Pancreas (tissue), 10 donors: ENCODE data around the gene BTLA. TPM values are rescaled to one million over a fixed set of nuclear protein-coding genes. Genes with fewer than 3 reads are reported as not detected.
"Not testable (repeated sequence)": the region's sequence is repeated elsewhere in the genome, so short reads cannot be mapped to it uniquely, and the experiment has no call there.

ENCODE experiments used
- ATAC-seq, 4 donors: fragments of 200-7000 bp; cut with Tn5 transposase; one replicate each; pipeline versions ENCODE4 v1.8.0 to v1.9.1; 2020; ENCODE audit warnings: mild to moderate bottlenecking in 4 of 4, moderate library complexity in 4 of 4
- DNase-seq, 6 donors: peaks; one replicate each; pipeline ENCODE4 v3.0.0-alpha.2; 2020
- FAIRE-seq: peaks from 2 replicates; lab custom pipeline; 2012; peaks lifted over from hg19 to GRCh38; lab: Jason Lieb, UNC
- H3K27ac ChIP-seq, 4 donors: fragments of 200-600 bp; sonication (generic); 1 replicate in 3 of 4; 2 replicates in 1 of 4; pipeline versions ENCODE4 v1.5.0 to v1.8.0; 2020
- H3K27me3 ChIP-seq, 4 donors: fragments of 200-600 bp; one replicate each; pipeline ENCODE4 v1.8.0; 2021
- H3K36me3 ChIP-seq, 3 donors: fragments of 200-600 bp; sonication (generic) in 1 of 3; one replicate each; pipeline versions ENCODE4 v1.5.0 to v1.8.0; 2020 to 2021
- H3K4me1 ChIP-seq, 3 donors: fragments of 200-600 bp; one replicate each; pipeline ENCODE4 v1.8.0; 2021
- H3K4me3 ChIP-seq, 4 donors: fragments of 200-600 bp; sonication (generic) in 2 of 4; one replicate each; pipeline versions ENCODE4 v1.5.0 to v1.8.0; 2020 to 2021
- H3K9me3 ChIP-seq, 4 donors: fragments of 200-600 bp; one replicate each; pipeline ENCODE4 v1.8.0; 2021
- WGBS, 2 donors: extraction: QIAGEN DNeasy Blood & Tissue Kit; methylation state at CpG; one replicate each; pipeline ENCODE4 v1.1.7; 2013; 5-methylcytosine and 5-hydroxymethylcytosine counted together
- intact Hi-C, 3 donors: fragments of 100-400 bp; cut with DNase I; formaldehyde crosslinking; loops; one replicate each; pipeline versions ENCODE4 v1.11.1 to v1.14.2; 2022
- polyA plus RNA-seq, 2 donors: library from polyadenylated mRNA; stranded (reverse); fragments of 200-250 nt; gene quantifications; one replicate each; pipeline ENCODE4 v1.2.3, GENCODE V29; 2013
- total RNA-seq, 6 donors: library from RNA; stranded (reverse); fragmentation: NEBNext Ultra II Directional in 4 of 6; extraction: Animal tissue kit (Norgen Biotek cat#: 25700) in 4 of 6; gene quantifications; one replicate each; pipeline versions ENCODE4 v1.2.1 to v1.2.4, GENCODE V29; 2021 to 2023
- TF ChIP-seq, protein P1 (sequence below), 4 donors: fragments of 200-600 bp; sonication (generic) in 3 of 4; IDR thresholded peaks; one replicate each; pipeline versions ENCODE4 v1.5.0 to v1.8.0; 2021; ENCODE audit warnings: antibody characterized with exemption in 4 of 4
- donor health status: healthy with polysubstance abuse.
- donor health status: DM: no; HTN: no; CAD: no; lungs with moderate emphysema.
- donor health status: DM: no; HTN: no; CAD: no.
- donor health status: control.
- donor health status: control.
- donor health status: Bipolar disorder and iron deficiency.
- donor health status: DM: yes; HTN: yes; CAD: no.
- donor health status: DM: no; HTN: no; CAD: no.
- donor health status: DM: no; HTN: no; CAD: no.
- donor health status: DM: yes; HTN: yes; CAD: no.

BTLA gene
- total and polyA plus RNA-seq, 8 donors, result 0.06 to 0.72 (median 0.20) TPM; not detected in 4

DNA sequence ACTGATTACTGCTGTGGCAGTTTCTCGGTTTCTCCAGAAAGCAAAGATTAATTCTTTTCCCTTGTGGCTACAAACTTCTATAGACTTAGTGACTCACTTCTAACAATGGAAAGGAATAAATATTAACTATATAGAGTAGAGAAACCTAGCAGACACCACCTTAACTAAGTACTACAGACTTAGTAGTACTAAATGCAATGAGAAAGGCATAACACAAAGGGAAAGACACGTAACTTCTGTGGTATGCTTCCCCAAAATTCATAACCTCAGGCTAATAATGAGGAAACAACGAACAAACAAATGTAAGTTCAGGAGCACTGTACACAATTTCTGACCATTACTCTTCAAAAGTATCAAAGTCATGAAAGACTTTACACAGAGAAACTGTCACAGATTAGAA is 31.3 kb upstream of the BTLA start:
- ATAC-seq, result no peak
- H3K4me1 ChIP-seq, result no peaks in the 10 kb centered on the region
- H3K27ac ChIP-seq, result no peak overlapping the region
- no peaks in the 10 kb centered on the region for H3K27me3 ChIP-seq
- H3K36me3 ChIP-seq, result peaks cover 0 to 29% (median 2%) of the 10 kb centered on the region in 3 donors
- 91% methylated on average over 3 of the region's 3 CpGs for WGBS, 2 donors
- TF ChIP-seq, protein P1, sequence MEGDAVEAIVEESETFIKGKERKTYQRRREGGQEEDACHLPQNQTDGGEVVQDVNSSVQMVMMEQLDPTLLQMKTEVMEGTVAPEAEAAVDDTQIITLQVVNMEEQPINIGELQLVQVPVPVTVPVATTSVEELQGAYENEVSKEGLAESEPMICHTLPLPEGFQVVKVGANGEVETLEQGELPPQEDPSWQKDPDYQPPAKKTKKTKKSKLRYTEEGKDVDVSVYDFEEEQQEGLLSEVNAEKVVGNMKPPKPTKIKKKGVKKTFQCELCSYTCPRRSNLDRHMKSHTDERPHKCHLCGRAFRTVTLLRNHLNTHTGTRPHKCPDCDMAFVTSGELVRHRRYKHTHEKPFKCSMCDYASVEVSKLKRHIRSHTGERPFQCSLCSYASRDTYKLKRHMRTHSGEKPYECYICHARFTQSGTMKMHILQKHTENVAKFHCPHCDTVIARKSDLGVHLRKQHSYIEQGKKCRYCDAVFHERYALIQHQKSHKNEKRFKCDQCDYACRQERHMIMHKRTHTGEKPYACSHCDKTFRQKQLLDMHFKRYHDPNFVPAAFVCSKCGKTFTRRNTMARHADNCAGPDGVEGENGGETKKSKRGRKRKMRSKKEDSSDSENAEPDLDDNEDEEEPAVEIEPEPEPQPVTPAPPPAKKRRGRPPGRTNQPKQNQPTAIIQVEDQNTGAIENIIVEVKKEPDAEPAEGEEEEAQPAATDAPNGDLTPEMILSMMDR (IDR thresholded peaks at IDR 0.05), result no peak
- DNase-seq, result no peak
- no peaks in the 10 kb centered on the region for H3K9me3 ChIP-seq
- no peak for FAIRE-seq
- intact Hi-C loops, result no loop called here
- H3K4me3 ChIP-seq, result no peak overlapping the region

DNA sequence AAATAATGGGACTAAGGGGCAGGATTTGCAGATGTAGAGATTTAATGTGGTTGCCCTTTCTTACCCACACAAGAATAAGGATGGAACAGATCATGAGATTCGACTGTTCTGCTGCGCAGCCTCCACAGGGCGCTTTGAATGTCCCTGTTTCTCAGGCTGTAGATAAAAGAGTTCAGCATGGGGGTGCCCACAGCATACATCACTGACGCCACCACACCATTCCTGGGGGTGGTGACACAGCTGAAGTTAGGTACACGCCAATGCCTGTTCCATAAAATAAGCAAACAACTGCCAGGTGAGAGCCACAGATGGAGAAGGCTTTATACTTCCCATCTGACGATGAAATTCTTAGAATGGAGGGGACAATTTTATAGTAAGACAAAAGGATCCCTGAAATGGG is 24.9 kb upstream of the BTLA start:
- 87 to 92% methylated on average over 6 of the region's 6 CpGs for WGBS, 2 donors

DNA sequence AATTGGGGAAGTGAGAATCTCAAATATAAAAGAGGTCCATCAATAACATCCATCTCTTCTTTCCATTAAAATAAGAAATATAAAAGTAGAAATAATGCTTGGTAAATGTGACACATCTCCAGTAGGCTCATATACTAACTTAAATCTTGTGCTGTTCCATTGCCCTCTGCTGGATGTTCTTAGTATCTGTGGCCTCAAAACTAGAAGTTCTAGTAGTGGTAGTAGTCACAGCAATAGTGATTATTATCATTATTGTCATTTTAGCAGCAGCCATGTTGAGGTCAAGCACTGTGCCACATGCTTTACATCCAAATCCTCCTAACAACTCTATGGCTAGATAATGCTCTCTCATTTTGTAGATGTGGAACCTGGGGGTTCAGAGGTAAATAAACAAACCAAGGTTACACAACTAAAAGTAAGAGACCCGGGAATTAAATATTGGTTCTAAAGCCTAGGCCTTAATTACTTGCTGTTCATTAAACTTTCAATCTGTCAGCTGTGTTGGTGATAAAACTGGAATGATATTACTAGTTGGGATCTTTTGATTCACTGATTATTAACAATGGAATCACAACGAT is 20.2 kb upstream of the BTLA start:
- Histone ChIP-seq H3K4me1 (no peaks in the 10 kb centered on the region), H3K27ac (no peak overlapping the region), H3K27me3 (no peaks in the 10 kb centered on the region), H3K9me3 (no peaks in the 10 kb centered on the region), H3K4me3 (no peak overlapping the region), H3K36me3 (no peaks in the 10 kb centered on the region)
- peak; percentile 72 to 93 (median 90) for ATAC-seq
- DNase-seq, result peak in 1 of 6 donors; percentile 15
- TF ChIP-seq, protein P1 (IDR thresholded peaks at IDR 0.05), result peak; percentile 34 to 63 (median 52)
- intact Hi-C loops, result loop anchor here in 2 of 3 donors (10.0 kb wide), 2 partner anchors 225 to 235 kb away; partner anchors contain the start of gene SLC9C1 (in 1 of the 2)
- 49 to 61% methylated on average over 2 of the region's 2 CpGs for whole genome bisulfite sequencing, 2 donors
- peak; percentile 95 for FAIRE-seq

More for the DNA sequence above, 24.9 kb upstream of the BTLA start:
- not testable (repeated sequence) for H3K4me1 ChIP-seq, DNase-seq, H3K36me3 ChIP-seq, H3K4me3 ChIP-seq, FAIRE-seq, H3K27me3 ChIP-seq, ATAC-seq, H3K27ac ChIP-seq, H3K9me3 ChIP-seq
- intact Hi-C loops, result loop anchor here in 2 of 3 donors (10.0 kb wide), 2 partner anchors 229 to 239 kb away; partner anchors contain the start of gene SLC9C1 (in 1 of the 2)

DNA sequence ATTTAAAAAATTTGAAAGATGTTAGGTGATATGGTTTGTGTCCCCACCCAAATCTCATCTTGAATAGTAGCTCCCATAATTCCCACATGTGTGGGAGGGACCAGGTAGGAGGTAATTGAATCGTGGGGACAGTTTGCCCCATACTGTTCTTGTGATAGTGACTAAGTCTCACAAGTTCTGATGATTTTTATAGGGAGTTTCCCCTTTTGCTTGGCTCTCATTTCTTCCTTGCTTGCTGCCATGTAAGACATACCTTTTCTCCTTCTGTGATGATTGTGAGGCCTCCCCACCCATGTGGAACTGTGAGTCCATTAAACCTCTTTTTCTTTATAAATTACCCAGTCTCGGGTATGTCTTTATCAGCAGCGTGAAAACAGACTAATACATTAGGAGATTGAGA is 19.7 kb upstream of the BTLA start:
- H3K4me1 ChIP-seq, H3K9me3 ChIP-seq, intact Hi-C loops, H3K36me3 ChIP-seq, H3K27me3 ChIP-seq, ATAC-seq, H3K27ac ChIP-seq, DNase-seq, H3K4me3 ChIP-seq, FAIRE-seq: not testable (repeated sequence)
- 36 to 44% methylated on average over 3 of the region's 3 CpGs for WGBS, 2 donors

DNA sequence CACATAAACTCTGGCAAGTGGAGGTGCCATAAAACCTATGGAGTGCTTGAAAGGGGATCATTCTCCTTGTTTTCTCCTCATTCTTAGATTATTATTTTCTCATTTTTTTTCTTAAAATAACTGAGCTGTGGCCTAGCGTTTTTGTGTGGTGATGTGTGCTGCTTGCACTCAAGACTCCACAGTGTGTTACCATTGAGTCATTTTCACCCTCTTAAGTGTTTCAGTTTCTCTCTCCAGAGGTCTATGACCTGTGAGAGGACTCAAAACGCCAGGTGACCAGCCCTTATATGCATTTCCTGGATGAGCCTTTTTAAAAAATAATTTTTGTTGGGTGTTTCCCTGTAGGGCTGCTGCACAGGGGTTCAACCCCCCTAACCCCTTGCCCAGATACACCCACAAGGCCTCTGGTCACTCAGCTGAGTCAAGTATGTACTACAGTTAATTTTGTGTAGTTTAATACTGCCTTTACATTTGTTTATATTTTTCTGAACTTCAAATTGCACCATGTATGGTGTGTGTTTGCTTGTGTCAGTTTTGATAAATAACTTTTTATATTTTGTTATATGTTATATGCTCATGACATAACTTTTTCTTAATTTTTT is 15.4 kb upstream of the BTLA start:
- intact Hi-C loops, result no loop called here
- WGBS, 2 donors, result 34 to 47% methylated on average over 2 of the region's 2 CpGs
- H3K27ac ChIP-seq, result no peak overlapping the region

More for the DNA sequence above, 15.4 kb upstream of the BTLA start:
- FAIRE-seq, result no peak
- ATAC-seq, result no peak
- DNase-seq, result no peak
- no peaks in the 10 kb centered on the region for H3K36me3 ChIP-seq
- H3K27me3 ChIP-seq, result no peaks in the 10 kb centered on the region
- no peak overlapping the region for H3K4me3 ChIP-seq
- no peaks in the 10 kb centered on the region for H3K9me3 ChIP-seq
- H3K4me1 ChIP-seq, result no peaks in the 10 kb centered on the region
- TF ChIP-seq, protein P1 (IDR thresholded peaks at IDR 0.05), result no peak
